ENCODE measurements around the gene PHC3.

The PHC3 gene

DNA sequence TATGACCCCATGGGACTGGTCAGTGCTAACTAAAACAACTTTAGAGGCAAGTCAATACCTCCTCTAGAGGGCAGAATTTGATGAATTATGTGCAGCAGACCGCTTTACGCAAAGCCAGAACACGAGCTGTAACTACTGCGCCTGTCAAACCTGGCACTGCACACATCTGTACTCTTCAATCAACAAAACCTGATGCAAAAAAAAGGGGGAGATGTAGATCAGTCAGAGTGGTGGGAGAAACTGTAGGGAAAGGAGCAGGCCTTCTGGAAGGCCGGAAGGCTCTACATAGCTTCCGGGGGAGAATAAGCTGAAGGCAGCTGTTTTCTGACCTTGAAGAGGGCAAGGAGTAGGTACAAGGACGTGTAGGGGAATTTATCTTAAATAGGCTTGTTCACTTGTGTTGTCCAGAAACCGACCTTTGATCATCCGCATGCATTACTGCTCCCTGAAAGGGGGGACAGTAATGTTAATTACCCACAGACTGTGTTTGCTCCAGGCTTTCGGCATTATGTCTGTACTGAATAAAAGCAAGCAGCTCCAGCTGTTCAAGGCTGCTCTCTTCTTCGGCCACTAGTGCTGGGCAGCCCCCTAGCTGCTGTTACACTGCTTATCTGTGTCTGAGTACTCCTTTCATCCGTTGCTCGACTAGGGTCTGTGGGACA, 102.8 kb downstream of the PHC3 start:
- DNase-seq (no peak), ATAC-seq (no peak)

DNA sequence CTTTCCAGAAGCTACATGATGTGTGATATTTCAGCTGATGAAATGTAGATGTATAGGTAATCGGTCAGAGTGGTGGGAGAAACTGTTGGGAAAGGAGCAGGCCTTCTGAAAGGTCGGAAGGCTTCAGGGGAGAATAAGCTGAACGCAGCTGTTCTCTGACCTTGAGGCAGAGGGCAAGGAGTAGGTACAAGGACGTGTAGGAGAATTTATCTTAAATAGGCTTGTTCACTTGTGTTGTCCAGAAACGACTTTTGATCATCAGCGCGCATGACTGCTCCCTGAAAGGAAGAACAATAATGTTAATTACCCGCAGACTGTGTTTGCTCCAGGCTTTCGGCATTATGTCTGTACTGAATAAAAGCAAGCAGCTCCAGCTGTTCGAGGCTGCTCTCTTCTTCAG, 104.2 kb downstream of the PHC3 start:
- no peak for ATAC-seq
- no peak for DNase-seq

DNA sequence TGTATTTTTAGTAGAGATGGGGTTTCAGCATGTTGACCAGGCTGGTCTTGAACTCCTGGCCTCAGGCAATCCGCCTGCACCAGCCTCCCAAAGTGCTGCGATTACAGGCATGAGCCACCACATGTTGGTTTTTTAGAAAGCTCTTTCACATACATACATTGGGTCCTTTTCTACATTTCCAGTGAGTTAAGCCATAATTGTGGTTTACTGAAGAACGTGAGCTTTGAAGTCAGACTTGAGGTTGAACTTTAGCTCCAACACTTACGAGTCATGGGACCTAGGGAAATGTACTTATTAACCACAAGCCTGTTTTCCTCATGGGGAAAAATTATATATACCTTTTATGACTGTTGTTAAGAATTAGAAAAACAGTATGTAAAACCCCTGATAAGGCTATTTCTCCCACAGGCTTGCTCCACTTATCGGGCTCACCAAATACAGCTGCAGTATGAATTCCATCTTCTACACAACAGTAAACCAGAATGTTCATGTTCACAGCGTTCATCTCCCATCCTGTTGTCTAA, 104.8 kb downstream of the PHC3 start:
- DNase-seq (no peak), ATAC-seq (peak; percentile 55)

DNA sequence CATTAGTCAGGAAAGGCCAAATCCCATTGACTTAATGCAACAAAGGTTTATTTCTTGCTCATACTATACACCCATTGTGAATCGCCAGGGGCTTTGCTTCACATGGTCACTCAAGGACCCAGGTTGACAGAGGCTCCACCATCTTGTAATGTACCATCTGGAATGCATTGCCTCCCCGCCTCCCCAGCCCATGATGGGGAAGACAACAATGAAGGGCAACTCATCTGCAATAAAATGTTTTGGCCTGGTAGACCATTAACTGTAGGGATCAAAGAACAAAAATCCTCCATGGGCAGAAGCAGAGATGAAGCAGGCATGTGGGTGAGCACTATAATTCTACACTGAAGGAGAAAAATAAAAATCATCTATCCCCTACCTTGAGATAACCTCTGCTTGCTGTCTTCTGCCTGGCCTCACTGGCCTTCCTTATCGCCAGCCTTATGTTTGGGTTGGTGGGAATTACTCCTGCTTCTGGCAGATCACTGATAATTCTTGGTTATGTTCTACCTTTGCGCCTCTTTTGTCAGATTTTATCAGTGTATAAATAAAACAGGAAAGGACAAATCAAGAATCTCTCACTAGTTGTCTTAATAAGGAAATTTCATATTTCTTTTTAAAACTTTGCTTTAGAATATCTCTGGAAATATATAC, 106.0 kb downstream of the PHC3 start:
- no peak for ATAC-seq
- DNase-seq = no peak

DNA sequence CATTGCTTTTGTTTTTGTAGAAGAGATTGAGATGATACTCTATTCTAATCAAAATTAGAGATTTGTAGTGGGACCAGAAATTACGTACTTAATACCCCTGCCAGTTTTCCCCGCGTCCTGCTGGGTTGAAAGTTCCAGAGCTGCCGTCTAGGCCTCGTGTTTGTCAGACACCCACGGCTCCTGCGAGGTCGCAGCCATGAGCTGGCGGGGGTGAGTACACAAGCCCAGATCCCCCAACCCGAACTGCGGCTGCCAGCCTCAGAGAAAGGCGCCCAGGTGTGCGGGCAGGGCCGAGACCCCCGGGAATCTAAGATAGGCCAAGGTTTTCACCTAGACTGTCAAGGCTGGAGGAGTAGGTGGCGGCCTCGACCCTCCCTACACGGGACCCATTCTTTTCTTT, 117.4 kb downstream of the PHC3 start:
- no peak for ATAC-seq
- no peak for DNase-seq

DNA sequence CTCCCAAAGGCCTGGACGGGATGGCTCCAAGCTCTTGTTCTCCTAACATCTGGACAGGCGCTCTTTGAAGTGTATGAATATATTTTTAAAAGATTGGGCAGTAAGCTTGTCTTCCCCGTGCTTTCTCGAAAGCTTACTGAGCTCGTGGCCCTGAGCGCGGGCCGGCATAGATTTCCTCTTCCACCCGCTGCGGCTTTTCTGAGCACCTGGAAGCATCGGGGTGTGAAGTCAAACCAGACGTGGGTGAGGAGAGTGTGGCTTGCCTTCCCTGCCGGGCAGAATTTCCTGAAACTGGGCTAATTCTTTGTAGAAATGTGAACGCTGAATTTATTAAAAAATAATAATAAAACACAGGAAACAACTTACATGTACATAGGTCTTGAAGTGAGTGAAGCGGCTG, 117.8 kb downstream of the PHC3 start:
- DNase-seq (no peak), ATAC-seq (no peak)

DNA sequence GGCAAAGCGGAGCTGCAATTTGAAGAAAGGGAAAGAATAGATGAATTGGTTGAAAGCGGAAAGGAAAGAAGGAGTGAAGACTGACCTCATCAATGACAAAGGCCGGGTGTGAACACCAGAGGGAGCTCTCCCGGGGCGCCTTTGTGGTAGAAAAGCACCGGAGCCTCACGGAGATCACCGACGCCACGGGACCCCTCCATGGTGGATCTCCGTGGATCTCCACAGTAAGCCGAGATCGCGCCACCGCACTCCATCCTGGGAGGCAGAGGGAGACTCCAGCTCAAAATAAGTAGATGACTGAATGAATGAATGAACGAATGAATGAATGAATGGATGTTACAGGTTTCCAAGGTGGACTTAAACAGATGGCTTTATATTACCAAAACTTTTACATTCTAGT, 118.8 kb downstream of the PHC3 start:
- ATAC-seq (no peak), DNase-seq (no peak)

DNA sequence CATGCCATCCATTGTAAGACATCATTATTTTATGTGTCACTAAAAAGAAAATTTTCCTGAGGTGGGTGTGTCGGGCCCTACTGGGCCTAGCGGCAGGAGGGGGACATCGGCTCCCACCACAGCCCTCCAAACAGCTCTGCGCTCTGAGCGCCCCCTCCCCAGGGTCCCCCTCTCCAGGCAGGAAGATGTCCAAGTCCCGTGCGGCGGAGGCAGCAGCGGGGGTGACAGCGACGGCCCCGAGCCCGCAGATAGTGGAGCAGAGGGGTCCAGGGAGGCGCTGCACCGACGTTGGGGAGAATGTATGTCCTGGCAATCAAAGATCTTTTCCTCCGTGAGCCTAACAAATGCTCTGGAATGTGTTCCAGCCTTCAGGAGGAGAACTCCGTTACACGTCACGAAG, 119.5 kb downstream of the PHC3 start:
- ATAC-seq = no peak
- no peak for DNase-seq

DNA sequence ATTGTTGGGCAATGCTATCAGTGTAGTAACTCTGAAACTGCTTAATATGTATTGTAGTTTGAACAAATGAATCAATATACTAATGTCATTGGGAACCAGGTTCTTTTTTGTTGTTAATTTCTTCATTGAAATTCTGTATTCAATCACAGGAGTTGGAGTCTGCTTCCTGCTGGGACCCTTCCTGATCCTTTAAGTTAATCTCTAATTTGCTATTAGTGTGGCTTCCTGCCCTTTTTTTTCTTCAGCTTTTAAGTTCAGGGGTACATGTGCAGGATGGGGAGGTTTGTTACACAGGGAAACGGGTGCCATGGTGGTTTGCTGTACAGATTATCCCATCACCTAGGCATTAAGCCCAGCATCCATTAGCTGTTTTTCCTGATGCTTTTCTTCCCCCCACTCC, 122.1 kb downstream of the PHC3 start:
- DNase-seq (no peak), ATAC-seq (no peak)

DNA sequence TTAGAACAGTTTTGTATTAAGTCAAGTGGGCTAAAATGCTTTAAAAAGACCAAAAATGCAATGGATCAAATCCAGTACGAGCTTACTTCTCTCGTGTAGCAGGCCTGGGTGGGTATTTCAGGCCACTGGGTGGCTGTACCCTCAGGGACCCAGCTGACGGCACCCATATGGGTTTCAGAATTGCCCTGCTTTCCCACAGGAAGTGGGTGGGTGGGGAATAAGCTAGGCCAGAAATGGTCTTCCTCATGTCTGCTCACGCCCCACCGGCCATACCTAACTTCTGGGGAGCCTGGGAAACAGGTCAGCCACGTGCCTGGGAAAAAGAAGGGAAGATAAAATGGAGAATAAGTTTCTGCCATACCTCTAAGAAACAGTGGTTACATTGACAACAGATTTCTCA, 123.4 kb downstream of the PHC3 start:
- DNase-seq (peak; percentile 23), ATAC-seq (no peak)

DNA sequence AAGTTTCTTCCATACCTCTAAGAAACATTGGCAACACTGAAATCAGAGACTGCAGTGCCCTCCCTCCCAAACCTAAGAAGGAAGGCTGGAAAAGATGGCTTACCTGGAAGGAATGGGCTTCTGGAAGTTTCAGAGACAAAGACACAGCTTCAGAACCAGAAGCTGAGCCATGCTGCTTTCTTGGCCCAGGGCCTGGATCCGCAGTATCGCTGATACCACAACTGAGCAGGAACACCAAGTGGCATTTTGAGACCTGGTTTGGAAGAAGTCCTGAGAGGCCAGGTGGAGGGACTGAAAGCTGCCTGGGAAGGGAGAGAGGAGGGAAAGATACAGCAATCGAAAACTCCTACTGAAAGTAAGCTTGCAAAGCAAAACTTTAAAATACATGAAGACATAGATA, 124.0 kb downstream of the PHC3 start:
- no peak for DNase-seq
- no peak for ATAC-seq

DNA sequence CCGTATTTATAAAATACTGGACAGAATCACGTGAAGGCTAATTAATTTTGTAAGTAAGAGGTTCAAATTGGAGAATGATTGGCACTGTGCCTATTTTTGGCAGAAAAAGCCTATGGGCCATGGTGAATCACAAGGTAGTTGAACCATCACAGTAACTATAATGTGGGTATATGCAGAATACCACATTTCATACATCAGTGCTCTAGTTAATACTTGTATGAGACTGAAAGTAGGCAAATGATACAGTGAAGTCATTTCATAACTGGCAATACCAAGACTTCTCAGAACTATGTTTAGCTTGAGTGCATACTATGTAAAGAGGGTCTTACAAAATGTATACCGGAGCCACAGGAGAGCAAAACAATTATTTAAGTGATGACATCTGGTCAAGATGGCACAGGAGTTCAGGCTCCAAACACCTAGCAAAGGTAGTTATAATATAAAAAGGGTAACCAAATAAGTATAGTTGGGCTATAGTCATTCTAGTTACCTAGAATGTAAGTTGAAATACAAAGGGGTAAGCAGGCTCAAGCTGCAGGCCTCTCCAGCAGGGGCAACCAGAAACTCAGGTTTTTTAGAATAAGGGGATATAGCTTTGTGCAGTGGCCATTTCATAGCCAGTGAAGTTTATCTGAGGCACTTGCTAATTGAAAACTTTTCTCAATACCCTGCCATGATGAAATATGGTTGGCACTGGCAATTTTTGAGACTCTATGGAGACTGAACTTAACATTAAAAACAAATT, 124.7 kb downstream of the PHC3 start:
- ATAC-seq (peak; percentile 84), DNase-seq (no peak)

DNA sequence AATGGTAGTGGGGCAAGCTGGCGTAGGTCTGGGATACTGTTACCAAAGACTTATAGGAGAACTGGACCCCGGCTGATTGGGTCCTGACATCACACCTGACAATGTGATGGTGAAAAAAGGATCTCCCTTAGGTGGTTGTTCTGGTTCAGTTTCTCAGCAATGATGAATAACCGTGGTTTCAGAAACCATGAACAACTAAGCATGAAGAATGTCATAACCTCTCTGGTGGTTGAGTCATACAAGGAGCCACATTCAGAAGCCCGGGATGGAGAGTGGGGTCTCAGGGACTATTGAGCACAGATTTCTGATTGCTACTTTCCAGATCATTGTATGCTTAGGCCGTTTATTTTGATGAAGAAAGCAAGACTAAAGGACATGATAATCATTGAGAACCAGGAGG, 126.3 kb downstream of the PHC3 start:
- DNase-seq = peak; percentile 27
- ATAC-seq = peak; percentile 89

DNA sequence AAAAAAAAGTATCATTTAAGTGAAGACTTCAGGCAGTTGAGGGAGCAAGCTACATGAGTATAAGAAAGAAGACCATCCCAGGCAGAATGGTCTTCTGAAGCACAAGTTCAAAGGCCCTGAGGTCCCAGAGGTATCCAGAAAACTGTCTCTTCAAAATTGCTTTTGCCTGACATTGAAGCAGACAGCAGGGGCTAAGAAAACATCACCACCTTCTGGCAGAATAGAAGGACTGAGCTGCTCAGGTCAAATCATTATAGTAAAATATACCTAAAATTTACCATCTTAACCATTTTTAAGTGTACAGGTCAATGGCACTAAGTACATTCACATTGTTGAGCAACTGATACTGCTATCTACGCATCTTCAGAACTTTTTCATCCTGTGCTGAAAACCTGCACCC, 127.3 kb downstream of the PHC3 start:
- DNase-seq = no peak
- no peak for ATAC-seq

DNA sequence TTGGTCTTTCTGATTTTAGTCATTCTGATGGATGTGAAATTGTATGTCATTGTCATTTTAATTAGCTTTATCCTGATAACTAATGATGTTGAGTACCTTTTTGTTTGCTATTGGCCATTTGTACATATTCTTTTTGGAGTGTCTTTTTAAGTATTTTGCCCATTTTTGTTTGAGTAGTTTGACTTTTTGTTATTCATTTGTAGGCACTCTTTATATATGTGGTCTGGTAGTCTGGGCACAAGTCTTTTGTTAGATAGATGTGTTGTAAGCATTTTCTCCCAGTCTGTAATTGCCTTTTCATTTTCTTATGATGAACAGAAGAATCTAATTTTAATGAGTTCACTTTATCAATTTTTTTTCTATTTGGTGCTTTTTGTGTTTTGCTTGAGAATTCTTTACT, 129.1 kb downstream of the PHC3 start:
- ATAC-seq = no peak
- DNase-seq = no peak

DNA sequence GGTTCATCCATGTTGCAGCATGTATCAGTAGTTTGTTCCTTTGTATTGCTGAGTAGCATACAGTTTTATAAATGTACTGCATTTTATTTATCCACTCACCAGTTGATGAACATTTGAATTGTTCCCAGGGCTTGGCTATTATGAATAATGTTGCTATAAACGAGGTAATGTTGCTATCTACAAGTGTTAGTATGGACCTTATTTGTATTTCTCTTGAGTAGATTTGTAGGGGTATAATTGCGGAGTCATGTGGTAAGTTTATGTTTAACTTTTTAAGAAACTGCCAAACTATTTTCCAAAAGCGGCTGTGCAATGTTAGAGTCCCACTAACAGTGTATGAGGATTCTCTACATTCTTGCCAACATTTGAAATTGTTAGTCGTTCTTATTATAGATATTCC, 130.8 kb downstream of the PHC3 start:
- ATAC-seq (no peak), DNase-seq (no peak)

DNA sequence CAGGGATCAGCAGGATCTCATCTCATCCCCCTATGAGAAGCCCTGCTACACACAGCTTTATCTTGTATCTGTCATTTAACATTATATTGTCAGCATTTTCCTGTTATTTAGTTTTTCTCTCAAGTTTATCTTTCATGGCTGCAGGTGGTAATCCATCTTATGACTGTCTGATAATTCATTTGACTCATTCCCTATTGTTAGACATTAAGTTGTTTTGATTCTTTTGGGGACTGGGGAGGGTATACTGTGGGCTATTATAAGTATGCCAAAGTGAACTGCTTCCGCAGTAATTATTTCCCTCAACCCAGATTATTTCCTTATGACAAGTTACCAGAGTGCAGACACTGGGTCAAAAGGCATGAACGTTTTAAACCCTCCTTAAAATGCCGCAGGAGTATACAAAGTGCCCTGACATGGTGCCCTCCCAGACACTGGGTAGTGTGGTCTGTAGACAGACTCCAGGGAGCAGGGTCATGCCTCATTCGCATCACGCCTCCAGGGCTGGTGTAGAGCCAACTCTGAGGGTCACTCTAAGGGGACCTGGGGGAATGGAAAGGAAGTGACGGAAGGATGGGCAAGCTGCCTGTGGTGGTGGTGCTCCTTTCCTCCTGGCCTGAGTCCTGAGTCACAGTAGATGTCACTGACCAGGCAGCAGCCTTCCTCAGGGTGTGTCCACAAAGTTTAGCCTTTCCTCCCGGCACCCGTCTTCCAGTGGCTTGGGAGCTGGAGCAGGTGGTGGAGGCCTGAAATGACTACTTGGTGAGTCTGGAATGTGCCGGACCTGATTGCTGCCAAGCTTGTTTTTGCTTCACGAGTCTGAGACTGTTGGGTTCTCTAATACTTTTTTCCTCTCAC, 132.2 kb downstream of the PHC3 start:
- ATAC-seq (no peak), DNase-seq (no peak)

DNA sequence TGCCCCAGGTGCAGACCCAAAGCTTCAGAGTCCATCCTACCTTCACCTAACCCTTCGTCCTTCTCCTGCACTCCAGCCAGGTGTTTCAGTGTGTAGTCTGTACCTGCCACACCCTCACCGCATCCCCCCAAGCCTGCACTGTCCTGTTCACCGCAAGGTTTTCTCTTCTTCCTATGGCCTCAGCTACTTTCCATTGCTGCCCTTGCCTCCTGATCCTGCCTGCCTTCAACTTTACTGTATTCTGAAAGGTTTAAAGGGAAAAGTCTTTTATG, 134.5 kb downstream of the PHC3 start:
- no peak for DNase-seq
- ATAC-seq = no peak

DNA sequence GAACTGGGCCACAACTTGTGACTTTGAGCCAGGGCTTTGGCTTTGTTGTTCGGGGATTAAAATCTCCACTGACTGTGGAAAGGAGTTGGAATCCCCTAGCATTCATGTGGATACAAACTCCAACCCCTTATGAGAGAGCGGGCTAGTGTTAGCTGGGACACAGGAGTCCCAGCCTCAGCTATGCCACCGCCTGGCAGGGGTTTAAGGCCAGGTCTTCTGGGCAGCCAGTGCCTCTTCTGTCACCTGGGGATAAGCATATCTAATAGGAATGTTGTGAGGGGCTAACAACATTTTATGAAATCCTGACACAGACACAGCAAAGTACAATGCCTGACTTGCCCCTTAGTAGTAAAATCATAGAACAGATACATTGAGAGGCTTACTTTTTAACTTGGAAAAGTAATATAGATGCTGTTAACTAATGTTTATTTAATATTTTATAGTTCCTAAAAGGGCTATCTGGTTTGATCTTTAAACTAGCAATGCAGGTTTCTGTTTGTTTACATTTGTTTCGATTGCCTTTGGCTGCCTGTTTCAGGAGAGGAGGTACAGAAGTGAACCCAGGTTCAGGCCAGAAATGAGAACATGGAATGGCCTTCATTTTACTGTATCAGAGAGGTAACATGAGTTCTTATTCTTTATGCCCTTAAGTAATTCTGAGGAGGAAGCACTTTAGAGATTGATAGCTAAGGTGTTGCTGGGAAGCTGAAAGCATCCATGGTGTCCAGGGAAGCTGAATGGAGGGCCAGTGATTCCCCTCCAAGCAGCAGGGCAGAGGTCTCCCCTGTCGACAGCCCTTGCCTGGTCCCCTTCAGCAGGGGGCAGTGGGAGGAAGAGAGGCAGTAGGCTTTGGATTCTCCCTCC, 135.0 kb downstream of the PHC3 start:
- ATAC-seq = no peak
- no peak for DNase-seq

DNA sequence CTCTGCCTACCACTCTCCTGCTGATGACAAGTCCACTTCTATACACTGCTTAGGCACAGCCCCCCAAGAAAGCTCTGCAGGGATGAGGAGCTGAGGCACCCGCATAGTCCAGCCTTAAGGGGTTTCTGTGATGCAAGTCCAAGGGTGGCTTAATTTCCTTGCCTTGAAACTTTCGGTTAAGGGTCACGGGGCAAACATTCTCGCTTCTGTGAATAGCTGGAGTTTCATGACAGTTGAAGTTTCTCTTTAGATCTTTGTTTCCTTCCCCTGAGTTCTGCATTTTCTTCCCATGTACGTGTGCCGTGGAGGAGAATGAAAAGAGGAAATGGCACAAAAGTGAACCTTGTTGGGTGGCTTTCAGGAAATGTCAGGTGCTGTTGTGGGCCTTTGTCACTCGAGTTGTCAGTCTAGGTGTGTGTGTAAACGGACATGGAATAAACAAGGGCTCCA, 136.7 kb downstream of the PHC3 start:
- peak; percentile 16 for ATAC-seq

DNA sequence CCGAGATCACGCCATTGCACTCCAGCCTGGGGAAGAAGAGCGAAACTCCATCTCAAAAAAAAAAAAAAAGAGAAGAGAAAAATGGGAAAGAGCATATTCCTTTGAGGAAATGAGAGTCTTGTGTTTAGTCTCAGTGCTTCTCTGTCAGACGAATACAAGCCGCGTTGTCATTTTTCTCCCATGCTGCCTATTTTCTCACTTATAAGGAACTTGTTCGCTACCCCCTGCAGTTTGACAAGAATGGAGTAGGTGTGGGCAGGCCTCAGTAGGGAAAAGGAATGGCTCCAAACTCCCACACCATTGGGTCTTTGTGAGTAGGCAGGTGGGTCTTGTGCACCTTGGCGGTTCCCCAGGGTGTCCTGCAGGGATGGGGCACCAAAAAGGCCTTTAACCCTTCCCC, 137.3 kb downstream of the PHC3 start:
- DNase-seq (no peak), ATAC-seq (no peak)

More for the DNA sequence above, 136.7 kb downstream of the PHC3 start:
- no peak for DNase-seq

DNA sequence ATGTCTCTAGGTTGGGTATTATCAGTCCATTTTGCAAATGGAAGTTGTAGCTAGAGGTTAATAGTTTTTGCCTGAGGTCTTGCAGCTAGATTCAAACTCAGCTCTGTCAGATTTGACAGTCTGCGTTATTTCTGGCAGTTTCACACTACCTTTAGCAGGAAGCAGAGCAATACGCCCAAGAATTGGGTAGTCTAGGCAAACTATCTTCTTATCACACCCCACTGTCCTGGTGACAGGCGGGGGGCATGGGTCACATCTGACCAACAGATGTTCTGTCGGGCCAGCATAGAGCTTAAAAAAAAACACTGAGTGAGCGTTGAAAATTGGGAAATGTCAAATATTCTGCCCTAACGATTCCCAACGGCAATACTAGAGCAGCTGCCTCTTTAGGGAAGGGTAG, 138.0 kb downstream of the PHC3 start:
- no peak for DNase-seq
- no peak for ATAC-seq
